PFSK-1 (cell line): Measurements from ENCODE around the gene RAD54L.

ENCODE experiments used
- POLR2AphosphoS5 ChIP-seq: IDR thresholded peaks from 2 replicates; pipeline ENCODE4 v1.6.1; 2012; ENCODE audit warnings: low read depth, mild to moderate bottlenecking, control low read depth, low read length, moderate library complexity
- SIN3A ChIP-seq: IDR thresholded peaks from 2 replicates; pipeline ENCODE4 v1.6.1; 2012; ENCODE audit warnings: mild to moderate bottlenecking, low read length, moderate library complexity, borderline replicate concordance; ENCODE audit not compliant: insufficient read depth

GRCh38 chr1:46285730-46286477, 38.3 kb downstream of the RAD54L start:
- TF ChIP-seq POLR2AphosphoS5 (no peak), SIN3A (no peak)
